ENCODE results near the gene IQSEC1.

The IQSEC1 gene

DNA sequence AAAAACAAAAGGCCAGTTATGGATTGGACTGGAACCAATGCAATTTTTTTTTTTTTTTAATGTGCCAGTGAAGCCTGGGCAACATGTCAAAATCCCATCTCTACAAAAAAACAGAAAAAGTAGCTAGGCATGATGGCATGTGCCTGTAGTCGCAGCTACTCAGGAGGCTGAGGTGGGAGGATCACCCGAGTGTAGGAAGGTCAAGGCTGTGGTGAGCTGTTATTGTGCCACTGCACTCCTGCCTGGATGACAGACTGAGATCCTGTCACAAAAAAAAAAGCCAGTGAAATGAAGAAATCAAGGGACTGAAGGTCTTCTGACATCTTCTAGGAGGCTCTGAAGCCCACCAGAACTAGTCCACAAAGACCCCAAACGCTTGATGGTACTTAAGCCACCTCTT lies 101.2 kb downstream of the IQSEC1 start:
- peaks cover 0 to 28% of the 10 kb centered on the region in 2 donors for H3K4me1 ChIP-seq (ENCODE audit: control insufficient read depth in 1 of 2, insufficient read depth in 2 of 2, low read length in 2 of 2)
- H3K27ac ChIP-seq (ENCODE audit: low read length) = no peak overlapping the region
- H3K36me3 ChIP-seq (ENCODE audit: control insufficient read depth in 1 of 2, insufficient read depth in 2 of 2, low read length in 2 of 2) = no peaks in the 10 kb centered on the region
- H3K4me3 ChIP-seq (ENCODE audit: low read depth in 1 of 2, low read length in 2 of 2) = no peak overlapping the region
- H3K9me3 ChIP-seq (ENCODE audit: control insufficient read depth in 1 of 2, low read length in 2 of 2) = no peaks in the 10 kb centered on the region
- H3K27me3 ChIP-seq (ENCODE audit: low read depth, low read length) = no peaks in the 10 kb centered on the region

DNA sequence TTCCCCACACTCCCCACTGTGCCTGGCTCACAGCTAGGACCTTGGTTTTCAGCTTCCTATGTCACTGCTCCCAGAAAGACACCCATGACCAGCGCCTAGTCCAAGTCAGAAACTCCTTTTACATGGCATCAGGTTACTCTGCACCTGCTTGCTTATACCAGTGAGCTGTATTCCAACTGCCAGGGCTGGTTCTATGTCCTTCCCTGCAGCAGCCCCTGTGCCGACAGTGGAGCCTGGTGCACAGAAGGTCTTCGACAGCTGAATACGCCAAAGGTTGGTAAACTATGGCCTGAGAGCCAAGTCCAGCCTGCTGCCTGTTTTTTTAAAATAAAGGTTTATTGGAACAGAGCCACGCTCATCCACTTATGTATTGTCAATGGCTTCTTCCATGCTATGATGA lies 102.5 kb downstream of the IQSEC1 start:
- H3K9me3 ChIP-seq (ENCODE audit: control insufficient read depth in 1 of 2, low read length in 2 of 2) = no peaks in the 10 kb centered on the region
- H3K36me3 ChIP-seq (ENCODE audit: control insufficient read depth in 1 of 2, insufficient read depth in 2 of 2, low read length in 2 of 2) = no peaks in the 10 kb centered on the region
- H3K4me1 ChIP-seq (ENCODE audit: control insufficient read depth in 1 of 2, insufficient read depth in 2 of 2, low read length in 2 of 2) = peaks cover under 1 to 37% of the 10 kb centered on the region in 2 donors
- H3K4me3 ChIP-seq (ENCODE audit: low read depth in 1 of 2, low read length in 2 of 2) = no peak overlapping the region
- H3K27me3 ChIP-seq (ENCODE audit: low read depth, low read length) = no peaks in the 10 kb centered on the region
- no peak overlapping the region for H3K27ac ChIP-seq (ENCODE audit: low read length)

DNA sequence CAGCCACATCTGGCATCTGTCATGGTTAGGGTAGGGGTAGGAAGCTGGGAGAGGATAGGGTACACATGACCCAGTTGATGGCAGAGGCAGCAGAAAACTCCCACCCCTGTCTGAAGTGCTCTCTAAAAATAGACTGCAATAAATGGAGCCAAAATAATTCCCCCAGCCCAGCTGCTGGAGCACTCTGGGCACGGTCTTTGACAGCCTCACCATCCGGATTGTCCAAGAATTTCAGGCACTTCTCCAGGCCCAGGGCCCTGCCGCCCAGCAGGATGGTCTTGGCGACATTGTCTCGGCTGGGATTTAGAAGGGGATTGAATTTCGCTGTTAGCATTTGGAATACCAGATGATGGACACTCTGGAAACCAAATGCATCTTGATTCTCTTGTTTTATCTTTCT lies 103.7 kb downstream of the IQSEC1 start:
- Histone ChIP-seq H3K4me3 (ENCODE audit: low read depth in 1 of 2, low read length in 2 of 2) (no peak overlapping the region), H3K27ac (ENCODE audit: low read length) (no peak overlapping the region), H3K4me1 (ENCODE audit: control insufficient read depth in 1 of 2, insufficient read depth in 2 of 2, low read length in 2 of 2) (peaks cover 13 to 49% of the 10 kb centered on the region in 2 donors), H3K36me3 (ENCODE audit: control insufficient read depth in 1 of 2, insufficient read depth in 2 of 2, low read length in 2 of 2) (no peaks in the 10 kb centered on the region), H3K27me3 (ENCODE audit: low read depth, low read length) (no peaks in the 10 kb centered on the region), H3K9me3 (ENCODE audit: control insufficient read depth in 1 of 2, low read length in 2 of 2) (no peaks in the 10 kb centered on the region)

DNA sequence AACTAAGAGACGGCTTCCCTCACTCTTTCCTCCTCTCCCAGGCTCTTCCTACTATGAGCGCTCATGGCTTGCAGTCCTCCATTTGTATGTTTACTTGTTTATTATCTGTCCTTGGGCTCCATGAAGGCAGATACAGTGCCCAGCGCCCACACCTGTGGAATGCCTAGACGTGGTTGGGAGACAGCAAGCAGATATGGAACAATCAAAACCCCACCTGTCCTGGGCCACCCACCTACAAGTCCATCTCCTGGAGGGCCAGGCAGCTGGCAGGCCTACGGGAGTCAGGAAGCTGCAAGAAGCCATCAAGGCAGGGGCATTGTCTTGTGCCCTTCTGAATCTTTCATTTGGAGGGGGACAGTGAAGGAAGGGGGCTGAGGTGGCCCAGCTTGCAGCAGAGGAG lies 104.7 kb downstream of the IQSEC1 start:
- Histone ChIP-seq H3K27ac (ENCODE audit: low read length) (no peak overlapping the region), H3K9me3 (ENCODE audit: control insufficient read depth in 1 of 2, low read length in 2 of 2) (no peaks in the 10 kb centered on the region), H3K36me3 (ENCODE audit: control insufficient read depth in 1 of 2, insufficient read depth in 2 of 2, low read length in 2 of 2) (no peaks in the 10 kb centered on the region), H3K27me3 (ENCODE audit: low read depth, low read length) (no peaks in the 10 kb centered on the region), H3K4me1 (ENCODE audit: control insufficient read depth in 1 of 2, insufficient read depth in 2 of 2, low read length in 2 of 2) (peaks cover 22 to 58% of the 10 kb centered on the region in 2 donors), H3K4me3 (ENCODE audit: low read depth in 1 of 2, low read length in 2 of 2) (no peak overlapping the region)

DNA sequence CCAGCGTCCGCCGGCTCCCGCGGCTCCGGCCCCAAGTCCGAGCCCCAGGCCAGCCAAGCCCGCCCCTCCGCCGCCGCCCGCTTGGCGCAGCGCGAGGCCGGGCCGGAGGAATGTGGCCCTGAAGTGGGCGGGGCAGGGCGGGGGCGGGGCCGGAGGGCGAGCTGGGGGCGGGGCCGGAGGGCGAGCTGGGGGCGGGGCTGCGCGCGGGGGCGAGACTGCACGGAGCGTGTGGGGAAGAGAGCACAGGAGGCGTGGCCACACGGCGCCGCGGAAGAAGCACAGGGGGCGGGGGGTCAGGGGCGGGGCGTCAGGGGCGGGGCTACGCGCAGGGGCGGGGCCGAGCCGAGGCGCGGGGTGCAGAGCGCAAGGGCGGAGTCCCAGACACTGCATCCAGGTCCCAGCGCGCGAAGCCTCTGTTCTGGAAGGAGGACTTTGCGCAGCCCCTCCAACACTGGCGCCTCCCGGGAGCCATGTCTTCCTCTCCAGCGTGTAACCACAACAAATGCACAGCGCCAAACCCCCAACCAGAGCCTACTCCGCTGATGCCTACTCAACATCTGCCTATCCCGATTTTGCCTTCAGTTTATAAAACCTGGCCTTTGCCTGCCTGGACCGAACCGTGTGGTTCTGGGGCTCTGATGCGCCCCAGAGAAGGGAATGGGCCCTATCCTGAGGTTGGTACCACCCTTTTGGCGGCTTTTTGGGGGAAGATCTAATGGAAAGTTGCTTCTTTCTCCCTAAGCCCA lies 105.5 kb downstream of the IQSEC1 start:
- Histone ChIP-seq H3K27ac (ENCODE audit: low read length) (no peak overlapping the region), H3K9me3 (ENCODE audit: control insufficient read depth in 1 of 2, low read length in 2 of 2) (no peaks in the 10 kb centered on the region), H3K27me3 (ENCODE audit: low read depth, low read length) (no peaks in the 10 kb centered on the region), H3K4me1 (ENCODE audit: control insufficient read depth in 1 of 2, insufficient read depth in 2 of 2, low read length in 2 of 2) (peaks cover 24 to 66% of the 10 kb centered on the region in 2 donors), H3K36me3 (ENCODE audit: control insufficient read depth in 1 of 2, insufficient read depth in 2 of 2, low read length in 2 of 2) (no peaks in the 10 kb centered on the region), H3K4me3 (ENCODE audit: low read depth in 1 of 2, low read length in 2 of 2) (peak overlapping the region; percentile 47 to 84)

DNA sequence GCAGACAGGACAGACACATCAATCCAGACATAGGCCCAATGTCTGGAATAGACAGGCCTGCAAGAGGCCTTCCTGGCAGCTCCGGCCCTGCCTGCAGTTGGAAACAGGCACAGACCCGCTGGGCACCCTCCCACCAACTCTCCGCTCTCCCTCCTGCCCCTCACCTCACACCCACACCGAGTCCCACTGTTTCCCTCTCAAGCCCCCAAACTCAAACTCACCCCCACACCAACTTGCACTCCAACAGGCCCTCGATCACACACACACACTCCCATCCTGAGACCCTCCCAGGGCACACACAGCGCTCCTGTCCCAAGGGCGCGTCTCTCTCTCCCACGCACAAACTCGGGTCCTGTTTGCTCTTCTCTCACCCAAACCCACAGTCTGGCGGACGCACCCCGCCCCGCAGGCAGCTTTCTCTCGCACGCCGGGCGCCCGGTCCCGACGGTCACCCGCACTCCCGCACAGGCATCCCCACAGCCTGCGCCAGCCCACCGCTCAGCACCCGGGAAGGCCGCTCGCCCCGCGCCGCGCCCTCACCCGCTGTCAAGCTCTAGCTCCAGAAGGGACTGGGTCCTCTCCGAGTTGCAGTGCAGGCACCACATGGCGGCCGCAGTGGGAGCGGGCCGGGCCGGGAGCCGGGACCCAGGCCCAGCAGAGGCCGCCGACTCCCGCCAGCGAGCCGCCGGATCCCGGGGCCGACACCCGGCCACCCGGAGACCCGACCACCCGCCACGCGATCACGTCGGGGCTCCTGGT lies 106.2 kb downstream of the IQSEC1 start:
- Histone ChIP-seq H3K36me3 (ENCODE audit: control insufficient read depth in 1 of 2, insufficient read depth in 2 of 2, low read length in 2 of 2) (no peaks in the 10 kb centered on the region), H3K9me3 (ENCODE audit: control insufficient read depth in 1 of 2, low read length in 2 of 2) (no peaks in the 10 kb centered on the region), H3K4me1 (ENCODE audit: control insufficient read depth in 1 of 2, insufficient read depth in 2 of 2, low read length in 2 of 2) (peaks cover 24 to 72% of the 10 kb centered on the region in 2 donors)

DNA sequence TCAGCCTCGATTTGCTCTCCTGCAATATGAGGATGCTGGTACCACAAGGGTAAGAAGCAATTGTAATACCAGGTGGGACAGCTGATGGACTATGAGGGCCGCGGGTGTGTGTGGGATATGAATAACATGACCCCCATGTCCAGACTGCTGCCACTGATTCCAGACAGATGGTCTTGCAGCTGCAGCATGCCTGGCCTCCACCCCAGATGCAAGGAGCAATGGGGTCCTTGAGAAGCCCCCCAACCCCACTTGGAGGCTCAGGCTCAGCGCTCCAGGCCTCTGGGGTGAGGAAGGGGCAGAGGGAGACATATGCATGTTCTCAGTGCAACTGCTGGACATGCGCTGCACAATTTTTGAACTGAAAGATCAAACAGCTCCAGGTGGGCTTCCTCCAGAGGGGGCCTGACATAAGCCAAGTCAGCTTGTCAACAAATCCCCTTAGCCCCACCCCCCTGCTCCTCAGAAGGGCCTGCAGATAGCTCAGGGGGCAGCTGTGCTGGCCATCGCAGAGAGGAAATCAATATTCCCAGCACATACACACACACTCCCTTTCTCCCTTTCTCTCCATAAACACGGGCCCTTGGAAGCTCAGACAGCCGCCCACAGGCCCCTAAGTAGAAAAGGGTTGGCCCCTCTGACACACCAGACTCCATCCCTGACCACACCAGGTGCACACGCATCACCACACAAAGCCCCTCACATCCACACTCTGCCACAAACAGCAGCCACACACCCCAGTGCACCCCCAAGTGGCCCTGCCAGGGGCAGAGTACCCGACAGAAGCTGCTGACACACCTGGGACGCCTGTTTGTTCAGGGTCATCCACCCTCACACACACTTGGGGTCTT lies 107.0 kb downstream of the IQSEC1 start:
- H3K9me3 ChIP-seq (ENCODE audit: control insufficient read depth in 1 of 2, low read length in 2 of 2) = no peaks in the 10 kb centered on the region
- H3K27ac ChIP-seq (ENCODE audit: low read length) = peak overlapping the region; percentile 39
- H3K4me1 ChIP-seq (ENCODE audit: control insufficient read depth in 1 of 2, insufficient read depth in 2 of 2, low read length in 2 of 2) = peaks cover 24 to 80% of the 10 kb centered on the region in 2 donors

More for the DNA sequence above, 106.2 kb downstream of the IQSEC1 start:
- peak overlapping the region; percentile 75 to 84 for H3K4me3 ChIP-seq (ENCODE audit: low read depth in 1 of 2, low read length in 2 of 2)
- no peaks in the 10 kb centered on the region for H3K27me3 ChIP-seq (ENCODE audit: low read depth, low read length)
- H3K27ac ChIP-seq (ENCODE audit: low read length) = peak overlapping the region; percentile 39

DNA sequence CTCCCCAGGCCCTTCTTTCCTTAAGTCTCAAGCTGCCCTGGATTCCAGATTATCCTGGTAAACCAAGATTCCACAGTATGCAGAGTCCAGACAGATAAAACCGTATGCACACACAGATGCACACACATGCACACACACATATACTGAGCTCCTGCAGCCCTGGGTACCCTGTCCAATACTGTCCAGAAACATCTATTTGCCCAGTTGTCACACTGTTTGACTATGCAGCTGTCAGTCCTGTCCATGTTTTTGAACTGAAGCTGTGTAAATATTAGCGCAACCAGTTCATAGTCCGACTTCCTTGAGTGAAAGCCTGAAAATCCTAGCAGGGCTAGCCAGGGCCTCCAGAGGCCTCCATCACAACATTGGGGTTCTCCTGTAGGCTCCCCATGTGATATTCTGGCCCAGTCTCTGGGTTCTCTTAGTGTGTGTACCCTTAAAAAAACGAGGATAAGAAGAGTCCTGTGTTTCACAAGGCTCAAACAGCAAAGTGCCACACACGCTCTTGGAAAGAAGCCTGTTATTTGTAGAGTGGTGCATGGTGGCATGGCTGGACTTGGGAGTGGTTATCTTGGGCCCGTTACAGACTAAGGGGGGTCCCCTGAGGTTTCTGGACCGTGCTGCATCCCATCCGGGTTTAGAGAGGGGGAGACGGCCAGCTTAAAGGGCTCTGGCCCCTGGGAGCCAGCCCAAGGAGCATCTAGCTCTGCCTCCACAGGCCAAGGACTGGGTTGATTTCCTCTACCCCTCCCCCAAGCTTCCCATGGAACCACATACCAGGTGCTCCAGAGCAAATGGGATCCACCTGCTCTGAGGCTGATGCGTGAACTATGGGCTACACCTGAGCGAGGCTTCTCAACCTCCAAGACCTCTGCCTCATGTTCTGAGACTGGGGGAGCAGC lies 108.3 kb downstream of the IQSEC1 start:
- H3K9me3 ChIP-seq (ENCODE audit: control insufficient read depth in 1 of 2, low read length in 2 of 2) = no peaks in the 10 kb centered on the region
- peaks cover 24 to 85% of the 10 kb centered on the region in 2 donors for H3K4me1 ChIP-seq (ENCODE audit: control insufficient read depth in 1 of 2, insufficient read depth in 2 of 2, low read length in 2 of 2)
- H3K27me3 ChIP-seq (ENCODE audit: low read depth, low read length) = no peaks in the 10 kb centered on the region
- no peak overlapping the region for H3K4me3 ChIP-seq (ENCODE audit: low read depth in 1 of 2, low read length in 2 of 2)
- H3K36me3 ChIP-seq (ENCODE audit: control insufficient read depth in 1 of 2, insufficient read depth in 2 of 2, low read length in 2 of 2) = no peaks in the 10 kb centered on the region
- H3K27ac ChIP-seq (ENCODE audit: low read length) = no peak overlapping the region

More for the DNA sequence above, 107.0 kb downstream of the IQSEC1 start:
- Histone ChIP-seq H3K4me3 (ENCODE audit: low read depth in 1 of 2, low read length in 2 of 2) (peak overlapping the region; percentile 75 to 84), H3K27me3 (ENCODE audit: low read depth, low read length) (no peaks in the 10 kb centered on the region), H3K36me3 (ENCODE audit: control insufficient read depth in 1 of 2, insufficient read depth in 2 of 2, low read length in 2 of 2) (no peaks in the 10 kb centered on the region)

DNA sequence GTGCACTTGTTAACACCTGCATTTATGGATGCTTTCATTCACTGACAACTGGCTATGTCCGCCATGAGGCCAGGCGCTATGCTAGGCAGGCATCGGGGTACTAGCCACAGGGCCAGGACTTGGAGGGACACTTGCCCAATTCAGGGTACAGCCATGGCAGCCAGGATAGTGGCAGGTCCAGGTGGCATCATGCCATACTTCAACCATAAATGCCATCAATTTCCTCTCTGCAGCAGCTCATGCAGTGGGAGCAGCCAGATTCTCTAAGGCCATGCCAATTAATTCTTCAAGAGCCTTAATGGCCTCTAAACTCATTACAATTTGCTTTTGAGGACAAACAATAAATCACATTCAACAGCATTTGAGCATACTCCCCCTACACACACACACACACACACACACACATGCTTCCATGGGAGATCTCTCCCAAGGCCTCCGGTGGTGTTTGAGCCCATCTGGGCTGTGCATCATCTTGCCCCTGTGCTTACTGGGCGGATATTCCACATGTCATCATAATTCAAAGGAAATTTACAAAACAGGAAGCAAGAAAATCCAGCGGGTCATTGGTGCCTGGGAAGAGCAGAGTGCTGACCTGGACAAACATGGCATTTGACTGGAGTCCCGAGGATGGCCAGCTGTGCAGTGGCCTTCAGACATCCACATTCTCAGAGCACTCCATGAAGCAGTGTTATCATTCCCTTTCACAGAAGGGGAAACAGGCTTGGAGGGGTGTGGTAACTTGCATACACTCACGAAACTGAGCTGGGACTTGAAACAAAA lies 109.1 kb downstream of the IQSEC1 start:
- Histone ChIP-seq H3K27me3 (ENCODE audit: low read depth, low read length) (no peaks in the 10 kb centered on the region), H3K9me3 (ENCODE audit: control insufficient read depth in 1 of 2, low read length in 2 of 2) (no peaks in the 10 kb centered on the region), H3K4me3 (ENCODE audit: low read depth in 1 of 2, low read length in 2 of 2) (no peak overlapping the region), H3K27ac (ENCODE audit: low read length) (no peak overlapping the region), H3K4me1 (ENCODE audit: control insufficient read depth in 1 of 2, insufficient read depth in 2 of 2, low read length in 2 of 2) (peaks cover 24 to 82% of the 10 kb centered on the region in 2 donors), H3K36me3 (ENCODE audit: control insufficient read depth in 1 of 2, insufficient read depth in 2 of 2, low read length in 2 of 2) (no peaks in the 10 kb centered on the region)
